ENCODE measurements around the gene RASL11B. TPM values are rescaled to one million over a fixed set of nuclear protein-coding genes. Genes with fewer than 3 reads are reported as not detected.
"Not testable (repeated sequence)": the region's sequence is repeated elsewhere in the genome, so short reads cannot be mapped to it uniquely, and the experiment has no call there.

Gene RASL11B
- under 1 TPM; 0.14 to 0.15 TPM for total RNA-seq

GRCh38 chr4:52861879-52862616 is at the start of gene RASL11B:
Gene RASL11B, plus strand, starts transcription at chr4:52862317. Its CDS starts 191 bp downstream, at chr4:52862508.
- peak within 1 kb of the TSS; percentile 65 for H3K4me3 Mint-ChIP-seq

GRCh38 chr4:52813546-52813945 is 48.6 kb upstream of the RASL11B start:
- Mint-ChIP-seq H3K9me3 (ENCODE audit: low read depth) (no peaks in the 10 kb centered on the region), H3K36me3 (no peaks in the 10 kb centered on the region), H3K4me3 (no peak overlapping the region), H3K27me3 (no peaks in the 10 kb centered on the region), H3K27ac (no peak overlapping the region), H3K4me1 (no peaks in the 10 kb centered on the region)
- DNase-seq = no peak
- CTCF ChIA-PET = no interaction called here
- no peak for ATAC-seq

More at GRCh38 chr4:52861879-52862616, at the start of gene RASL11B:
- DNase-seq (peak; percentile 82), ATAC-seq (peak; percentile 99)
- CTCF ChIA-PET = no interaction called here
- H3K4me1 Mint-ChIP-seq = peaks cover 7% of the 10 kb centered on the region
- H3K27me3 Mint-ChIP-seq = peaks cover 43% of the 10 kb centered on the region
- H3K36me3 Mint-ChIP-seq = peaks cover 2% of the 10 kb centered on the region
- H3K27ac Mint-ChIP-seq = no peak within 1 kb of the TSS
- no peaks in the 10 kb centered on the region for H3K9me3 Mint-ChIP-seq (ENCODE audit: low read depth)

GRCh38 chr4:52822583-52822971 is 39.5 kb upstream of the RASL11B start:
- Mint-ChIP-seq H3K27ac (no peak overlapping the region), H3K27me3 (no peaks in the 10 kb centered on the region), H3K4me1 (peaks cover 23% of the 10 kb centered on the region), H3K36me3 (peaks cover 5% of the 10 kb centered on the region), H3K4me3 (no peak overlapping the region), H3K9me3 (ENCODE audit: low read depth) (no peaks in the 10 kb centered on the region)
- CTCF ChIA-PET = interaction anchor here (0.9 to 1.3 kb wide), 3 partner anchors 10 to 89 kb away, joined by 3 to 6 read pairs (median 3); no protein-coding TSS in a partner anchor
- ATAC-seq (no peak), DNase-seq (no peak)

GRCh38 chr4:52822972-52823701 is 39.0 kb upstream of the RASL11B start:
- Mint-ChIP-seq H3K27me3 (no peaks in the 10 kb centered on the region), H3K9me3 (ENCODE audit: low read depth) (no peaks in the 10 kb centered on the region), H3K4me3 (no peak overlapping the region), H3K4me1 (peaks cover 23% of the 10 kb centered on the region), H3K27ac (no peak overlapping the region), H3K36me3 (peaks cover 5% of the 10 kb centered on the region)
- peak; percentile 55 for ATAC-seq
- CTCF ChIA-PET = interaction anchor here (0.9 to 1.3 kb wide), 3 partner anchors 11 to 89 kb away, joined by 3 to 6 read pairs (median 3); no protein-coding TSS in a partner anchor
- DNase-seq = no peak

GRCh38 chr4:52823702-52824092 is 38.4 kb upstream of the RASL11B start:
- ATAC-seq (no peak), DNase-seq (no peak)
- Mint-ChIP-seq H3K27me3 (no peaks in the 10 kb centered on the region), H3K4me3 (no peak overlapping the region), H3K36me3 (peaks cover 5% of the 10 kb centered on the region), H3K9me3 (ENCODE audit: low read depth) (no peaks in the 10 kb centered on the region), H3K4me1 (peaks cover 23% of the 10 kb centered on the region), H3K27ac (no peak overlapping the region)
- CTCF ChIA-PET = interaction anchor here (1.3 kb wide), 1 partner anchor 11 kb away, joined by 6 read pairs; no protein-coding TSS in a partner anchor

GRCh38 chr4:52824270-52824602 is 37.9 kb upstream of the RASL11B start:
- DNase-seq = no peak
- Mint-ChIP-seq H3K27ac (no peak overlapping the region), H3K9me3 (ENCODE audit: low read depth) (no peaks in the 10 kb centered on the region), H3K4me1 (peaks cover 23% of the 10 kb centered on the region), H3K36me3 (peaks cover 5% of the 10 kb centered on the region), H3K4me3 (no peak overlapping the region), H3K27me3 (no peaks in the 10 kb centered on the region)
- no peak for ATAC-seq
- CTCF ChIA-PET = no interaction called here

GRCh38 chr4:52824603-52825459 is 37.3 kb upstream of the RASL11B start:
- CTCF ChIA-PET = no interaction called here
- no peak for ATAC-seq
- Mint-ChIP-seq H3K4me3 (no peak overlapping the region), H3K36me3 (peaks cover 5% of the 10 kb centered on the region), H3K27me3 (no peaks in the 10 kb centered on the region), H3K9me3 (ENCODE audit: low read depth) (no peaks in the 10 kb centered on the region), H3K4me1 (peaks cover 23% of the 10 kb centered on the region), H3K27ac (no peak overlapping the region)
- DNase-seq = no peak

GRCh38 chr4:52825460-52826090 is 36.5 kb upstream of the RASL11B start:
- no peak for ATAC-seq
- no peak for DNase-seq
- H3K27ac Mint-ChIP-seq = no peak overlapping the region
- H3K4me1 Mint-ChIP-seq = peaks cover 23% of the 10 kb centered on the region
- no peaks in the 10 kb centered on the region for H3K9me3 Mint-ChIP-seq (ENCODE audit: low read depth)
- H3K27me3 Mint-ChIP-seq = no peaks in the 10 kb centered on the region
- CTCF ChIA-PET = no interaction called here
- peaks cover 5% of the 10 kb centered on the region for H3K36me3 Mint-ChIP-seq
- no peak overlapping the region for H3K4me3 Mint-ChIP-seq

GRCh38 chr4:52833941-52834525 is 28.1 kb upstream of the RASL11B start:
- no peaks in the 10 kb centered on the region for H3K9me3 Mint-ChIP-seq (ENCODE audit: low read depth)
- H3K27me3 Mint-ChIP-seq = peaks cover 2% of the 10 kb centered on the region
- CTCF ChIA-PET = no interaction called here
- H3K4me3 Mint-ChIP-seq = no peak overlapping the region
- no peak for DNase-seq
- H3K27ac Mint-ChIP-seq = no peak overlapping the region
- H3K4me1 Mint-ChIP-seq = no peaks in the 10 kb centered on the region
- ATAC-seq = no peak
- H3K36me3 Mint-ChIP-seq = no peaks in the 10 kb centered on the region

GRCh38 chr4:52834641-52835456 is 27.3 kb upstream of the RASL11B start:
- H3K27me3 Mint-ChIP-seq; H3K9me3 Mint-ChIP-seq (ENCODE audit: low read depth); H3K4me3 Mint-ChIP-seq; CTCF ChIA-PET; DNase-seq; H3K36me3 Mint-ChIP-seq; H3K4me1 Mint-ChIP-seq; ATAC-seq; H3K27ac Mint-ChIP-seq: not testable (repeated sequence)

- H3K36me3 Mint-ChIP-seq = no peaks in the 10 kb centered on the region
- CTCF ChIA-PET = no interaction called here
- ATAC-seq = no peak
- DNase-seq = no peak
- H3K9me3 Mint-ChIP-seq (ENCODE audit: low read depth) = no peaks in the 10 kb centered on the region
- H3K4me3 Mint-ChIP-seq = no peak overlapping the region
- no peak overlapping the region for H3K27ac Mint-ChIP-seq
- no peaks in the 10 kb centered on the region for H3K4me1 Mint-ChIP-seq
- H3K27me3 Mint-ChIP-seq = peaks cover 6% of the 10 kb centered on the region
These were observed 26.0 kb upstream of the RASL11B start for GRCh38 chr4:52836120-52836519.

GRCh38 chr4:52836678-52837077 is 25.4 kb upstream of the RASL11B start:
- no peaks in the 10 kb centered on the region for H3K36me3 Mint-ChIP-seq
- H3K27me3 Mint-ChIP-seq = peaks cover 6% of the 10 kb centered on the region
- no peak overlapping the region for H3K4me3 Mint-ChIP-seq
- no peaks in the 10 kb centered on the region for H3K9me3 Mint-ChIP-seq (ENCODE audit: low read depth)
- H3K4me1 Mint-ChIP-seq = no peaks in the 10 kb centered on the region
- no peak overlapping the region for H3K27ac Mint-ChIP-seq
- DNase-seq = no peak
- CTCF ChIA-PET = no interaction called here
- ATAC-seq = no peak

Data from activated CD8-positive, alpha-beta memory T cell treated with anti-CD3 and anti-CD28 coated beads, Interleukin-2, amount 10 ng/mL, durations not matched to agents 7 days and 5 days (primary cell).